ENCODE data around the gene NUP42. TPM values are rescaled to one million over a fixed set of nuclear protein-coding genes. Genes with fewer than 3 reads are reported as not detected.
A peak's percentile ranks its signal among the peaks of the same experiment; 100 is the strongest.

Gene NUP42
- total and polyA plus RNA-seq, 2 of the 13 experiments (the other 11 are each of a cell fraction or from before 2014, with no cell fraction given): 32.0 to 51.5 TPM

- TF ChIP-seq ZNF570 (CRISPR knock-in tag; IDR thresholded peaks at IDR 0.05; ENCODE audit: borderline replicate concordance) (0 out of 2 replicates have a peak, but pooled peaks have one; percentile 64), THAP9 (CRISPR knock-in tag; IDR thresholded peaks at IDR 0.05; ENCODE audit: borderline replicate concordance) (peak; percentile 94), HOXD1 (CRISPR knock-in tag; IDR thresholded peaks at IDR 0.05) (peak; percentile 76; the same call in 1 of the 2 replicates), ZNF136 (CRISPR knock-in tag; IDR thresholded peaks at IDR 0.05; ENCODE audit: low read depth) (peak; percentile 86; the same call in 1 of the 2 replicates), ZNF264 (CRISPR knock-in tag; IDR thresholded peaks at IDR 0.05) (no peak), XBP1 (CRISPR knock-in tag; IDR thresholded peaks at IDR 0.05) (no peak), AGO1 (IDR thresholded peaks at IDR 0.05; ENCODE audit: low read depth, low read length, poor library complexity, severe bottlenecking) (no peak), DBP (CRISPR knock-in tag; IDR thresholded peaks at IDR 0.05; ENCODE audit: not compliant biosample characterization) (no peak), LBX2 (CRISPR knock-in tag; IDR thresholded peaks at IDR 0.05; ENCODE audit: borderline replicate concordance) (no peak), RCOR2 (CRISPR knock-in tag; IDR thresholded peaks at IDR 0.05) (no peak; the same call in 1 of the 2 replicates), ZSCAN31 (CRISPR knock-in tag; IDR thresholded peaks at IDR 0.05; ENCODE audit: low read depth) (peak; percentile 84), ZUFSP (CRISPR knock-in tag; IDR thresholded peaks at IDR 0.05; ENCODE audit: borderline replicate concordance) (no peak), SCMH1 (CRISPR knock-in tag; IDR thresholded peaks at IDR 0.05; ENCODE audit: borderline replicate concordance) (no peak), FOXM1 (CRISPR knock-in tag; IDR thresholded peaks at IDR 0.05) (0 out of 2 replicates have a peak, but pooled peaks have one; percentile 53), MTERF4 (CRISPR knock-in tag; IDR thresholded peaks at IDR 0.05) (no peak), ZNF180 (CRISPR knock-in tag; IDR thresholded peaks at IDR 0.05; ENCODE audit: borderline replicate concordance, low read depth) (peak; percentile 72; the same call in 1 of the 2 replicates), GPN1 (CRISPR knock-in tag; IDR thresholded peaks at IDR 0.05; ENCODE audit: borderline replicate concordance) (no peak), ZNF121 (CRISPR knock-in tag; IDR thresholded peaks at IDR 0.05) (no peak; the same call in 1 of the 2 replicates), ZNF644 (CRISPR knock-in tag; IDR thresholded peaks at IDR 0.05; ENCODE audit: low read depth) (no peak), ZSCAN29 (CRISPR knock-in tag; conservative IDR thresholded peaks at IDR 0.05) (peak; percentile 69; the same call in 1 of the 2 replicates), THYN1 (CRISPR knock-in tag; IDR thresholded peaks at IDR 0.05; ENCODE audit: borderline replicate concordance, low read depth) (0 out of 2 replicates have a peak, but pooled peaks have one; percentile 78), ZNF234 (CRISPR knock-in tag; conservative IDR thresholded peaks at IDR 0.05) (no peak; the same call in 1 of the 2 replicates)
Measured at GRCh38 chr7:23181684-23182553, at the start of gene NUP42 (continued).

All from HepG2 (cell line).